Trophoblast cell (in vitro differentiated cells and primary cell): ENCODE data around the gene CLEC14A. TPM values are rescaled to one million over a fixed set of nuclear protein-coding genes. Genes with fewer than 3 reads are reported as not detected.
A peak's percentile ranks its signal among the peaks of the same experiment; 100 is the strongest.

Experiments
- DNase-seq, 2 donors: peaks; one replicate each; pipeline ENCODE4 v3.0.0-alpha.2; 2016
- H2AFZ ChIP-seq: 2 replicates; pipeline ENCODE4 v1.6.1; 2013; ENCODE audit warnings: low read length, moderate library complexity, mild to moderate bottlenecking; ENCODE audit not compliant: insufficient read depth, poor library complexity
- H2AK5ac ChIP-seq: 2 replicates; pipeline ENCODE4 v1.6.1; 2013; ENCODE audit warnings: mild to moderate bottlenecking, low read length
- H2BK120ac ChIP-seq: 2 replicates; pipeline ENCODE4 v1.6.1; 2013; ENCODE audit warnings: low read length, mild to moderate bottlenecking, moderate library complexity; ENCODE audit not compliant: insufficient read depth, poor library complexity
- H2BK12ac ChIP-seq: 2 replicates; pipeline ENCODE4 v1.6.1; 2013; ENCODE audit warnings: mild to moderate bottlenecking, low read length, moderate library complexity
- H2BK5ac ChIP-seq: 2 replicates; pipeline ENCODE4 v1.6.1; 2013; ENCODE audit warnings: low read length, low read depth, moderate library complexity, mild to moderate bottlenecking; ENCODE audit not compliant: poor library complexity
- H3K14ac ChIP-seq: 2 replicates; pipeline ENCODE4 v1.6.1; 2013; ENCODE audit warnings: mild to moderate bottlenecking, low read length
- H3K18ac ChIP-seq: 2 replicates; pipeline ENCODE4 v1.6.1; 2013; ENCODE audit warnings: mild to moderate bottlenecking, low read length
- H3K23ac ChIP-seq: 2 replicates; pipeline ENCODE4 v1.6.1; 2013; ENCODE audit warnings: low read length
- H3K27ac ChIP-seq: 2 replicates; pipeline ENCODE4 v1.5.1; 2013; ENCODE audit warnings: low read depth, mild to moderate bottlenecking, inconsistent platforms, low read length, moderate library complexity
- H3K27me3 ChIP-seq: 2 replicates; pipeline ENCODE4 v1.6.1; 2013; ENCODE audit warnings: inconsistent platforms, mild to moderate bottlenecking, low read length, moderate library complexity; ENCODE audit not compliant: insufficient read depth
- H3K36me3 ChIP-seq, 2 experiments: 1 replicate in 1 of 2; 2 replicates in 1 of 2; pipeline ENCODE4 v1.6.1; 2013; ENCODE audit warnings: low read length in 2 of 2, mild to moderate bottlenecking in 2 of 2, moderate library complexity in 1 of 2; ENCODE audit not compliant: insufficient read depth in 2 of 2, control insufficient read depth in 1 of 2
- H3K4ac ChIP-seq: 2 replicates; pipeline ENCODE4 v1.6.1; 2013; ENCODE audit warnings: low read depth, mild to moderate bottlenecking, low read length, moderate library complexity
- H3K4me1 ChIP-seq, 2 experiments: 1 replicate in 1 of 2; 2 replicates in 1 of 2; pipeline ENCODE4 v1.6.1; 2013; ENCODE audit warnings: low read length in 2 of 2, mild to moderate bottlenecking in 2 of 2, moderate library complexity in 1 of 2; ENCODE audit not compliant: insufficient read depth in 2 of 2, control insufficient read depth in 1 of 2
- H3K4me2 ChIP-seq: 2 replicates; pipeline ENCODE4 v1.6.1; 2013; ENCODE audit warnings: inconsistent platforms, mild to moderate bottlenecking, low read length, moderate library complexity
- H3K4me3 ChIP-seq: 2 replicates; pipeline ENCODE4 v1.5.1; 2013; ENCODE audit warnings: mild to moderate bottlenecking, low read depth, low read length, inconsistent platforms
- H3K79me1 ChIP-seq: one replicate; pipeline ENCODE4 v1.6.1; 2013; ENCODE audit warnings: low read length
- H3K79me2 ChIP-seq: 2 replicates; pipeline ENCODE4 v1.6.1; 2013; ENCODE audit warnings: low read length, mild to moderate bottlenecking; ENCODE audit not compliant: control insufficient read depth, insufficient read depth, poor library complexity
- H3K9ac ChIP-seq: 2 replicates; pipeline ENCODE4 v1.6.1; 2013; ENCODE audit warnings: mild to moderate bottlenecking, low read length
- H3K9me3 ChIP-seq: 2 replicates; pipeline ENCODE4 v1.6.1; 2013; ENCODE audit warnings: low read depth, mild to moderate bottlenecking, control low read depth, inconsistent platforms, low read length; ENCODE audit not compliant: insufficient read depth
- H4K12ac ChIP-seq: 2 replicates; pipeline ENCODE4 v1.6.1; 2013; ENCODE audit warnings: low read depth, mild to moderate bottlenecking, low read length, moderate library complexity
- H4K8ac ChIP-seq: 2 replicates; pipeline ENCODE4 v1.6.1; 2013; ENCODE audit warnings: low read depth, mild to moderate bottlenecking, low read length, moderate library complexity
- H4K91ac ChIP-seq: one replicate; pipeline ENCODE4 v1.6.1; 2013; ENCODE audit warnings: low read depth, mild to moderate bottlenecking, low read length, moderate library complexity
- WGBS: extraction: QIAGEN DNeasy Blood & Tissue Kit; methylation state at CpG from one replicate; pipeline ENCODE4 v1.1.7; 2013; ENCODE audit warnings: missing lambda C conversion rate; ENCODE audit not compliant: insufficient read length, insufficient coverage; ENCODE audit errors: extremely low coverage; 5-methylcytosine and 5-hydroxymethylcytosine counted together
- polyA plus RNA-seq: library from polyadenylated mRNA; stranded (reverse); fragments of 200-250 nt; gene quantifications from 2 replicates; pipeline ENCODE4 v1.2.3, GENCODE V29; 2013

The CLEC14A gene
- polyA plus RNA-seq = not detected in 2 replicates

GRCh38 chr14:38255673-38256532 lies at the start of gene CLEC14A:
Gene CLEC14A, minus strand, starts transcription at chr14:38256093. Its CDS starts 71 bp downstream, at chr14:38256022.
- no peak for DNase-seq
- Histone ChIP-seq H3K23ac (no peak within 1 kb of the TSS), H3K9ac (no peak within 1 kb of the TSS), H3K4ac (no peak within 1 kb of the TSS), H2BK5ac (no peak within 1 kb of the TSS), H3K27me3 (peaks cover 25% of the 10 kb centered on the region), H3K4me3 (peak within 1 kb of the TSS; percentile 29), H3K9me3 (no peaks in the 10 kb centered on the region), H3K27ac (no peak within 1 kb of the TSS), H3K79me1 (no peaks in the 10 kb centered on the region), H3K4me2 (peak within 1 kb of the TSS; percentile 80), H2BK120ac (no peak within 1 kb of the TSS), H3K36me3 (no peaks in the 10 kb centered on the region), H2AFZ (peak within 1 kb of the TSS; percentile 87), H3K4me1 (peaks cover 3 to 12% of the 10 kb centered on the region in 2 experiments), H2BK12ac (no peak within 1 kb of the TSS), H3K79me2 (no peaks in the 10 kb centered on the region), H3K14ac (no peak within 1 kb of the TSS), H4K91ac (no peak within 1 kb of the TSS), H2AK5ac (no peak within 1 kb of the TSS), H3K18ac (no peak within 1 kb of the TSS), H4K8ac (no peak within 1 kb of the TSS), H4K12ac (no peak within 1 kb of the TSS)
- no CpG with 5 or more reads among the region's 68 CpGs for WGBS

- Histone ChIP-seq H3K27ac (no peak overlapping the region), H4K12ac (no peak overlapping the region), H3K79me1 (no peaks in the 10 kb centered on the region), H4K91ac (no peak overlapping the region), H3K27me3 (no peaks in the 10 kb centered on the region), H3K14ac (no peak overlapping the region), H3K4me1 (no peaks in the 10 kb centered on the region), H4K8ac (no peak overlapping the region), H2BK120ac (no peak overlapping the region), H3K36me3 (no peaks in the 10 kb centered on the region), H3K4me3 (no peak overlapping the region), H2BK12ac (no peak overlapping the region), H3K4me2 (no peak overlapping the region), H3K9me3 (peaks cover 3% of the 10 kb centered on the region), H2BK5ac (no peak overlapping the region), H3K4ac (no peak overlapping the region), H2AFZ (no peak overlapping the region), H3K9ac (no peak overlapping the region), H3K23ac (no peak overlapping the region), H2AK5ac (no peak overlapping the region), H3K79me2 (no peaks in the 10 kb centered on the region), H3K18ac (no peak overlapping the region)
- no CpG with 5 or more reads among the region's 1 CpG for WGBS
- DNase-seq = no peak
These were observed 47.1 kb upstream of the CLEC14A start for GRCh38 chr14:38302966-38303365.

GRCh38 chr14:38302034-38302433 lies 46.1 kb upstream of the CLEC14A start:
- no peak overlapping the region for H2BK12ac ChIP-seq
- WGBS = no CpG with 5 or more reads among the region's 2 CpGs

GRCh38 chr14:38297681-38298080 lies 41.8 kb upstream of the CLEC14A start:
- Histone ChIP-seq H4K12ac (no peak overlapping the region), H3K79me2 (no peaks in the 10 kb centered on the region), H3K9ac (no peak overlapping the region), H4K91ac (no peak overlapping the region), H3K27me3 (no peaks in the 10 kb centered on the region), H3K27ac (no peak overlapping the region), H2BK12ac (no peak overlapping the region), H3K14ac (no peak overlapping the region), H2BK5ac (no peak overlapping the region), H3K36me3 (no peaks in the 10 kb centered on the region), H3K18ac (no peak overlapping the region), H2AFZ (no peak overlapping the region), H2AK5ac (no peak overlapping the region), H3K4ac (no peak overlapping the region), H3K4me2 (no peak overlapping the region), H3K9me3 (peaks cover 3% of the 10 kb centered on the region), H4K8ac (no peak overlapping the region), H3K23ac (no peak overlapping the region), H3K4me3 (no peak overlapping the region), H3K79me1 (no peaks in the 10 kb centered on the region), H2BK120ac (no peak overlapping the region), H3K4me1 (no peaks in the 10 kb centered on the region)
- DNase-seq = no peak
- WGBS = 100% methylated on average over 1 of the region's 1 CpG

More at GRCh38 chr14:38302034-38302433, 46.1 kb upstream of the CLEC14A start:
- Histone ChIP-seq H3K79me2 (no peaks in the 10 kb centered on the region), H3K4me1 (no peaks in the 10 kb centered on the region), H3K27ac (no peak overlapping the region), H3K36me3 (no peaks in the 10 kb centered on the region), H3K9me3 (peaks cover 3% of the 10 kb centered on the region), H3K4me2 (no peak overlapping the region), H3K27me3 (no peaks in the 10 kb centered on the region), H2BK5ac (no peak overlapping the region), H2AFZ (no peak overlapping the region), H3K23ac (no peak overlapping the region), H3K4ac (no peak overlapping the region), H4K12ac (no peak overlapping the region), H3K79me1 (no peaks in the 10 kb centered on the region), H4K8ac (no peak overlapping the region), H3K18ac (no peak overlapping the region), H2AK5ac (no peak overlapping the region), H2BK120ac (no peak overlapping the region), H4K91ac (no peak overlapping the region), H3K14ac (no peak overlapping the region), H3K4me3 (no peak overlapping the region), H3K9ac (no peak overlapping the region)
- DNase-seq = no peak
